Heart left ventricle (tissue), 16 donors: Measurements from ENCODE around the gene ZDHHC22. TPM values are rescaled to one million over a fixed set of nuclear protein-coding genes. Genes with fewer than 3 reads are reported as not detected.

Experiments
- ATAC-seq, 4 donors: fragments of 200-7000 bp; cut with Tn5 transposase; one replicate each; pipeline ENCODE4 v1.9.1; 2020 to 2022; ENCODE audit warnings: moderate library complexity in 4 of 4, mild to moderate bottlenecking in 3 of 4, moderate number of reproducible peaks in 1 of 4
- DNase-seq, 5 donors: peaks; one replicate each; pipeline ENCODE4 v3.0.0-alpha.2; 2020
- H3K27ac ChIP-seq, 12 donors: fragments of 200-600 bp; sonication (generic) in 4 of 12; one replicate each; pipeline versions ENCODE4 v1.5.0 to v1.8.0; 2016 to 2022; ENCODE audit warnings: mild to moderate bottlenecking in 2 of 12
- H3K27me3 ChIP-seq, 9 donors: fragments of 200-600 bp; sonication (generic) in 2 of 9; one replicate each; pipeline versions ENCODE4 v1.5.1 to v1.8.0; 2016 to 2022; ENCODE audit warnings: mild to moderate bottlenecking in 3 of 9
- H3K36me3 ChIP-seq, 9 donors: fragments of 200-600 bp; sonication (generic) in 2 of 9; one replicate each; pipeline versions ENCODE4 v1.5.0 to v1.8.0; 2018 to 2022; ENCODE audit warnings: mild to moderate bottlenecking in 2 of 9
- H3K4me1 ChIP-seq, 12 donors: fragments of 200-600 bp; sonication (generic) in 4 of 12; one replicate each; pipeline versions ENCODE4 v1.5.0 to v1.8.0; 2016 to 2022; ENCODE audit warnings: mild to moderate bottlenecking in 3 of 12
- H3K4me3 ChIP-seq, 12 donors: fragments of 200-600 bp; sonication (generic) in 4 of 12; one replicate each; pipeline versions ENCODE4 v1.5.0 to v1.8.0; 2017 to 2022; ENCODE audit warnings: mild to moderate bottlenecking in 9 of 12, moderate library complexity in 4 of 12
- H3K9me3 ChIP-seq, 12 donors: fragments of 200-600 bp; sonication (generic) in 4 of 12; one replicate each; pipeline versions ENCODE4 v1.5.0 to v1.8.0; 2016 to 2022; ENCODE audit warnings: mild to moderate bottlenecking in 1 of 12
- CTCF ChIP-seq, 12 donors: fragments of 200-600 bp; sonication (generic) in 4 of 12; IDR thresholded peaks; one replicate each; pipeline versions ENCODE4 v1.5.0 to v1.8.0; 2018 to 2022; ENCODE audit warnings: antibody characterized with exemption in 12 of 12, mild to moderate bottlenecking in 5 of 12
- POLR2A ChIP-seq, 2 donors: fragments of 450-650 bp; IDR thresholded peaks; one replicate each; pipeline ENCODE4 v1.6.1; 2017; ENCODE audit warnings: antibody characterized with exemption in 2 of 2, mild to moderate bottlenecking in 2 of 2, moderate library complexity in 2 of 2
- WGBS, 4 donors: extraction: QIAGEN DNeasy Blood & Tissue Kit in 2 of 4; methylation state at CpG; one replicate each; pipeline versions ENCODE4 v1.1.5 to v1.1.7; 2013 to 2018; 5-methylcytosine and 5-hydroxymethylcytosine counted together
- intact Hi-C, 10 donors: fragments of 100-400 bp; cut with DNase I; formaldehyde crosslinking; loops; one replicate each; pipeline versions ENCODE4 v1.11.1 to v1.14.2; 2022
- polyA plus RNA-seq, 2 donors: library from polyadenylated mRNA; stranded (reverse); fragments of 200-250 nt; gene quantifications; one replicate each; pipeline ENCODE4 v1.2.3, GENCODE V29; 2013
- total RNA-seq, 9 donors: library from RNA; depleted of rRNA in 2 of 9; stranded (reverse); fragments of >200 nt in 2 of 9; fragmentation: NEBNext Ultra II Directional in 3 of 9; extraction: Animal tissue kit (Norgen Biotek cat#: 25700) in 3 of 9; gene quantifications; one replicate each; pipeline versions ENCODE4 v1.1.0 to v1.2.4, GENCODE V29; 2016 to 2023
- donor health status: ischemic (EF 13 %, LVEDD 7.1; RV severe dilation, severe dysfunction).
- donor health status: healthy with polysubstance abuse.
- donor health status: DM: no; HTN: yes; CAD: no.
- donor health status: DM: no; HTN: no; CAD: no.
- donor health status: ischemic (EF 25% LVEDD 6.9; RV normal size, moderate dysfunction).
- donor health status: ischemic (EF 25% LVEDD 5.7; RV mildly dilated, moderate dysfunction).
- donor health status: healthy.
- donor health status: DM: yes; HTN: yes; CAD: no.
- donor health status: ischemic (EF 35%, LVEDD 5.7; RV mildly dilated, moderate dysfunction).
- donor health status: nonischemic (EF 11% LVEDD 7.7; RV severe dilation, severe dysfunction).
- donor health status: DM: yes; HTN: yes; CAD: no.
- donor health status: PGD.
- donor health status: ischemic (EF 29% LVEDD 5.4; RV normal size, mild dysfunction).
- donor health status: nonischemic (EF 23%, LVEDD 6.1; RV moderate dilation, normal function).

Gene ZDHHC22
- total and polyA plus RNA-seq, 11 donors = 0.12 TPM; not detected in 10

GRCh38 chr14:77139022-77139421 lies 2.6 kb downstream of the ZDHHC22 start:
- no peaks in the 10 kb centered on the region for H3K36me3 ChIP-seq
- WGBS, 4 donors = 76 to 83% (median 80%) methylated on average over 15 of the region's 15 CpGs
- intact Hi-C loops = no loop called here
- ATAC-seq = no peak
- H3K4me3 ChIP-seq = peak overlapping the region in 1 of 12 donors; percentile 7
- no peak for DNase-seq
- H3K27ac ChIP-seq = no peak overlapping the region
- H3K4me1 ChIP-seq = peaks cover 5 to 29% (median 19%) of the 10 kb centered on the region in 12 donors
- no peaks in the 10 kb centered on the region for H3K9me3 ChIP-seq
- TF ChIP-seq POLR2A (IDR thresholded peaks at IDR 0.05) (no peak), CTCF (IDR thresholded peaks at IDR 0.05) (no peak)
- H3K27me3 ChIP-seq = peaks cover 33 to 96% (median 73%) of the 10 kb centered on the region in 9 donors

GRCh38 chr14:77133720-77134338 lies 7.8 kb downstream of the ZDHHC22 start:
- Histone ChIP-seq H3K36me3 (no peaks in the 10 kb centered on the region), H3K4me3 (no peak overlapping the region), H3K4me1 (no peaks in the 10 kb centered on the region), H3K27me3 (peaks cover 7 to 61% (median 25%) of the 10 kb centered on the region in 9 donors), H3K9me3 (no peaks in the 10 kb centered on the region), H3K27ac (no peak overlapping the region)
- 7 to 14% (median 8%) methylated on average over 17 to 22 of the region's 22 CpGs for WGBS, 4 donors
- ATAC-seq = peak; percentile 30 to 89 (median 82)
- DNase-seq = peak in 3 of 5 donors; percentile 57 to 66 (median 66)
- TF ChIP-seq CTCF (IDR thresholded peaks at IDR 0.05) = no peak
- TF ChIP-seq POLR2A (IDR thresholded peaks at IDR 0.05) = no peak
- intact Hi-C loops = no loop called here

GRCh38 chr14:77131871-77132486 lies 9.6 kb downstream of the ZDHHC22 start:
- 80 to 96% (median 90%) methylated on average over 5 of the region's 5 CpGs for WGBS, 4 donors
- TF ChIP-seq CTCF (IDR thresholded peaks at IDR 0.05) = no peak
- TF ChIP-seq POLR2A (IDR thresholded peaks at IDR 0.05) = no peak
- H3K36me3 ChIP-seq = no peaks in the 10 kb centered on the region
- ATAC-seq (no peak), DNase-seq (no peak)
- no peaks in the 10 kb centered on the region for H3K4me1 ChIP-seq
- peaks cover 0 to 43% (median 12%) of the 10 kb centered on the region in 9 donors for H3K27me3 ChIP-seq
- no peaks in the 10 kb centered on the region for H3K9me3 ChIP-seq
- no peak overlapping the region for H3K4me3 ChIP-seq
- H3K27ac ChIP-seq = no peak overlapping the region
- intact Hi-C loops = no loop called here

GRCh38 chr14:77131206-77131605 lies 10.4 kb downstream of the ZDHHC22 start:
- no peak for TF ChIP-seq CTCF (IDR thresholded peaks at IDR 0.05)
- TF ChIP-seq POLR2A (IDR thresholded peaks at IDR 0.05) = no peak

More at GRCh38 chr14:77131206-77131605, 10.4 kb downstream of the ZDHHC22 start:
- H3K4me1 ChIP-seq = no peaks in the 10 kb centered on the region
- H3K27ac ChIP-seq = no peak overlapping the region
- ATAC-seq (no peak), DNase-seq (no peak)
- no peaks in the 10 kb centered on the region for H3K36me3 ChIP-seq
- H3K27me3 ChIP-seq = peaks cover 0 to 36% (median 6%) of the 10 kb centered on the region in 9 donors
- H3K4me3 ChIP-seq = no peak overlapping the region
- H3K9me3 ChIP-seq = no peaks in the 10 kb centered on the region
- intact Hi-C loops = no loop called here
- WGBS, 4 donors = 49 to 75% (median 58%) methylated on average over 2 of the region's 2 CpGs
